Activated CD8-positive, alpha-beta memory T cell treated with anti-CD3 and anti-CD28 coated beads, Interleukin-2, amount 10 ng/mL, durations not matched to agents 7 days and 5 days (primary cell): ENCODE results near the gene SAPCD2. TPM values are rescaled to one million over a fixed set of nuclear protein-coding genes. Genes with fewer than 3 reads are reported as not detected.
A peak's percentile ranks its signal among the peaks of the same experiment; 100 is the strongest.

Source experiments
- ATAC-seq: fragments of 150-1000 bp; cut with Tn5 transposase; one replicate; pipeline ENCODE4 v1.10.0; 2021; ENCODE audit warnings: moderate library complexity
- CTCF ChIA-PET: fragments of 350-600 bp; sonication (Branson Sonifier 250); formaldehyde crosslinking; loops from one replicate; lab custom pipeline; 2021; ENCODE audit warnings: antibody characterized with exemption; lab: Charles Lee
- DNase-seq: peaks from one replicate; pipeline ENCODE4 v3.0.0-alpha.2; 2020
- H3K27ac Mint-ChIP-seq: one replicate; pipeline ENCODE4 v1.8.0; 2021; ENCODE audit warnings: mild to moderate bottlenecking, mixed read lengths
- H3K27me3 Mint-ChIP-seq: one replicate; pipeline ENCODE4 v1.8.0; 2021; ENCODE audit warnings: mixed read lengths
- H3K36me3 Mint-ChIP-seq: one replicate; pipeline ENCODE4 v1.8.0; 2021; ENCODE audit warnings: mild to moderate bottlenecking, mixed read lengths
- H3K4me1 Mint-ChIP-seq: one replicate; pipeline ENCODE4 v1.8.0; 2021; ENCODE audit warnings: mixed read lengths
- H3K4me3 Mint-ChIP-seq: one replicate; pipeline ENCODE4 v1.8.0; 2021; ENCODE audit warnings: mild to moderate bottlenecking, moderate library complexity, mixed read lengths
- H3K9me3 Mint-ChIP-seq: one replicate; pipeline ENCODE4 v1.8.0; 2022; ENCODE audit warnings: low read depth, mixed read lengths
- total RNA-seq, 2 experiments: library from RNA; stranded (reverse); gene quantifications; one replicate each; pipeline ENCODE4 v1.2.3, GENCODE V29; 2021

The SAPCD2 gene
- total RNA-seq, 2 experiments from 2014 or later = 31.9 to 40.1 TPM

- Mint-ChIP-seq H3K4me3 (no peak overlapping the region), H3K36me3 (peaks cover 20% of the 10 kb centered on the region), H3K27ac (no peak overlapping the region), H3K9me3 (peaks cover 5% of the 10 kb centered on the region), H3K4me1 (peaks cover 19% of the 10 kb centered on the region), H3K27me3 (no peaks in the 10 kb centered on the region)
- CTCF ChIA-PET = no interaction called here
- no peak for DNase-seq
- ATAC-seq = no peak
Observed at GRCh38 chr9:137099231-137099630, 28.9 kb upstream of the SAPCD2 start.

DNA sequence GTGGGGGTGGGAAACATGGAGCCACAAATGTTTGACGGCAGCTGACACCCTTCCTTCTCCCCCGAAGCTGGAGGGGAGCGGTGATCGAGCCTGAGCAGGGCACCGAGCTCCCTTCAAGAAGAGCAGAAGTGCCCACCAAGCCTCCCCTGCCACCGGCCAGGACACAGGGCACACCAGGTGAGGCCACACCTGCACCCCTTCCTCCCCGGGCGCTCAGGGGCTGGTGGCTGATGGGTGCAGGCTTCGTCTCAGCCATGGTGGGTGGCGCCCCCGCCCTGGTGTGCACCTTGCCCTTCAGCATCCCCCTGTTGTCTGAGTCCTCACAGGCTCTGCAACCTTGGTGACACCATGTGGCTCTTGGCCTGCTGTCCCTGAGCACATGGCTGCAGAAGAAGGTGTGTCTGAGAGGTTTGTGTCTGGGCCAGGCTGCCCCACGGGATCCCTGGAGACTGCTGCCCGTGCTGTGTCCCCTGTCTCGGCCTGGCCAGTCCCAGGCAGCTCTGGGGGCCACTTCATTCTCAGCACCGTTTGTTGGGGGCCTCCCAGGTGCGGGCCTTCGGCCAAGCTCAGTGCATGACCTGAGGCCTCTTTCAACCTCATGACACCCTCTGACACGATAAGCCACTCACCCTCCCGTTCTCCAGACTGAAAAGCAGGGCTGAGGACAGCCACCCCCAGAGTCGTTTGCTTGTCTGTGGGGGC is 27.6 kb upstream of the SAPCD2 start:
- H3K9me3 Mint-ChIP-seq = no peaks in the 10 kb centered on the region
- DNase-seq (no peak), ATAC-seq (no peak)
- CTCF ChIA-PET = interaction anchor here (3.2 to 3.8 kb wide), 2 partner anchors 16 to 29 kb away, joined by 23 to 45 read pairs; partner anchors contain the start of genes DPP7 and SAPCD2
- H3K27ac Mint-ChIP-seq = no peak overlapping the region
- no peak overlapping the region for H3K4me3 Mint-ChIP-seq
- H3K4me1 Mint-ChIP-seq = peaks cover 25% of the 10 kb centered on the region
- no peaks in the 10 kb centered on the region for H3K27me3 Mint-ChIP-seq
- H3K36me3 Mint-ChIP-seq = peaks cover 21% of the 10 kb centered on the region

- Mint-ChIP-seq H3K9me3 (no peaks in the 10 kb centered on the region), H3K36me3 (peaks cover 29% of the 10 kb centered on the region), H3K27me3 (no peaks in the 10 kb centered on the region), H3K4me3 (peak overlapping the region; percentile 85), H3K4me1 (peaks cover 30% of the 10 kb centered on the region), H3K27ac (peak overlapping the region; percentile 97)
- DNase-seq (no peak), ATAC-seq (no peak)
- CTCF ChIA-PET = interaction anchor here (1.0 to 3.8 kb wide), 12 partner anchors 10 to 348 kb away, joined by 3 to 45 read pairs (median 9); partner anchors contain the start of genes CYSRT1, DPP7, MAN1B1 and RNF208
Observed at GRCh38 chr9:137096785-137097546, 26.6 kb upstream of the SAPCD2 start.

DNA sequence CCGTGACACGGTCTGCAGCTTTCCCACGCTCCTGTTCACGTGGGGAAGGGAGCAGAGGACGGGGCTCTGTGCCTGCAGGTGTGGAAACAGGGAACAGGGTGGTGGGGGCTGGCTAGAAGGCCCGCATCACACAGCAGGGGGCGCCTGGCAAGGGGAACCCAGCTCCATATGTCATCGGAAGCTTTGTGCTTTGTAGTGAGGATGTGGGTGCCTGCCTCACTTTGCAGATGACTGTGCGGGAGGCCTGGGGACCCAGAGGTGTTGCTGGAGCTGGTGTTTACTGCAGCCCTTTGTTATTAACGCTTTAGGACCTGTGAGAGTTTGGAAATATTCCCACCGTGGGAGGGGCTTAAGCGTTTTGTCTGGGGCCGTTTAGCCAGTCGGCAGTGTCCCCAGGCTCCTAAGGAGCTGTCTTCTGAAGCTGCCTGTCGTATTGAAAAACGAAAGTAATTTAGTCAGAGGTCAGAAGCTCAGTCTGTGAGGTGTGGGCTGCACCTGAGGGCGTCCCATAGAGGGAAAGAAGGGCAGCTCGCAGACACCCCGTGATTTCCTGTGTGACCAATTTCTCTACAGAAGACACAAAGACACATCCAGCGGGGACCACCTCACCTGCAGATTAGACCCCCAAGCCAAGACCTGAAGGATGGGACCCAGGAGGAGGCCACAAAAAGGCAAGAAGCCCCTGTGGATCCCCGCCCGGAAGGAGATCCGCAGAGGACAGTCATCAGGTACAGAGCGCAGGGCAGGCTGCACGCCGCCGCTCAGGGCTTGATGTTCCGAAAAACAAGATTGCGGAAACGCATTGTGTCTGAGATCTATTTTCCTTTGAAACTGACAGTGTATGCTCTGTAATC is 25.5 kb upstream of the SAPCD2 start:
- no peaks in the 10 kb centered on the region for H3K9me3 Mint-ChIP-seq
- H3K27ac Mint-ChIP-seq = peak overlapping the region; percentile 97
- CTCF ChIA-PET = interaction anchor here (0.6 to 3.8 kb wide), 29 partner anchors 8 to 349 kb away, joined by 3 to 45 read pairs (median 6); partner anchors contain the start of genes AJM1, CYSRT1, DPP7 and MAN1B1
- H3K36me3 Mint-ChIP-seq = peaks cover 32% of the 10 kb centered on the region
- DNase-seq (peak; percentile 95), ATAC-seq (peak; percentile 98)
- peak overlapping the region; percentile 85 for H3K4me3 Mint-ChIP-seq
- no peaks in the 10 kb centered on the region for H3K27me3 Mint-ChIP-seq
- H3K4me1 Mint-ChIP-seq = peaks cover 30% of the 10 kb centered on the region

- ATAC-seq = no peak
- no peak overlapping the region for H3K4me3 Mint-ChIP-seq
- no peaks in the 10 kb centered on the region for H3K27me3 Mint-ChIP-seq
- H3K27ac Mint-ChIP-seq = no peak overlapping the region
- CTCF ChIA-PET = interaction anchor here (0.8 to 10.6 kb wide), 5 partner anchors 21 to 151 kb away, joined by 3 to 138 read pairs (median 3); partner anchors contain the start of genes DPP7, SAPCD2 and TUBB4B
- H3K36me3 Mint-ChIP-seq = peaks cover 16% of the 10 kb centered on the region
- no peaks in the 10 kb centered on the region for H3K9me3 Mint-ChIP-seq
- peaks cover 47% of the 10 kb centered on the region for H3K4me1 Mint-ChIP-seq
- no peak for DNase-seq
Observed at GRCh38 chr9:137089232-137089947, 19.0 kb upstream of the SAPCD2 start.

- ATAC-seq = no peak
- Mint-ChIP-seq H3K36me3 (peaks cover 14% of the 10 kb centered on the region), H3K4me3 (peak overlapping the region; percentile 82), H3K4me1 (peaks cover 48% of the 10 kb centered on the region), H3K27ac (peak overlapping the region; percentile 89), H3K9me3 (no peaks in the 10 kb centered on the region), H3K27me3 (no peaks in the 10 kb centered on the region)
- CTCF ChIA-PET = interaction anchor here (0.9 to 10.6 kb wide), 7 partner anchors 8 to 361 kb away, joined by 3 to 138 read pairs (median 12); partner anchors contain the start of genes NPDC1 and SAPCD2
- DNase-seq = no peak
Observed at GRCh38 chr9:137088121-137088520, 17.8 kb upstream of the SAPCD2 start.

- H3K27ac Mint-ChIP-seq = peak overlapping the region; percentile 89
- no peaks in the 10 kb centered on the region for H3K27me3 Mint-ChIP-seq
- DNase-seq (peak; percentile 64), ATAC-seq (no peak)
- CTCF ChIA-PET = interaction anchor here (0.6 to 10.6 kb wide), 18 partner anchors 8 to 360 kb away, joined by 3 to 138 read pairs (median 6); partner anchors contain the start of genes ABCA2, DPP7, NPDC1 and RNF224
- peaks cover 43% of the 10 kb centered on the region for H3K4me1 Mint-ChIP-seq
- no peaks in the 10 kb centered on the region for H3K9me3 Mint-ChIP-seq
- H3K36me3 Mint-ChIP-seq = peaks cover 9% of the 10 kb centered on the region
- peak overlapping the region; percentile 82 for H3K4me3 Mint-ChIP-seq
Observed at GRCh38 chr9:137087409-137087925, 17.1 kb upstream of the SAPCD2 start.

GRCh38 chr9:137086531-137087408 is 16.4 kb upstream of the SAPCD2 start, which contains the start of gene MAN1B1:
MAN1B1 (plus strand) TSS chr9:137086985; CDS start chr9:137087000, 15 bp downstream.
- Mint-ChIP-seq H3K9me3 (no peaks in the 10 kb centered on the region), H3K4me1 (peaks cover 41% of the 10 kb centered on the region), H3K27ac (peak within 1 kb of the TSS; percentile 90), H3K4me3 (peak within 1 kb of the TSS; percentile 82), H3K36me3 (peaks cover 6% of the 10 kb centered on the region), H3K27me3 (no peaks in the 10 kb centered on the region)
- ATAC-seq = peak; percentile 86
- CTCF ChIA-PET = interaction anchor here (0.6 to 10.6 kb wide), 22 partner anchors 9 to 359 kb away, joined by 3 to 138 read pairs (median 5); partner anchors contain the start of genes ABCA2, DPP7, NPDC1 and RNF224
- DNase-seq = peak; percentile 100

GRCh38 chr9:137085920-137086530 is 15.7 kb upstream of the SAPCD2 start:
- CTCF ChIA-PET = interaction anchor here (1.1 to 10.6 kb wide), 18 partner anchors 9 to 359 kb away, joined by 3 to 138 read pairs (median 6); partner anchors contain the start of genes ABCA2, NPDC1, RNF224 and SAPCD2
- H3K4me1 Mint-ChIP-seq = peaks cover 43% of the 10 kb centered on the region
- peak overlapping the region; percentile 82 for H3K4me3 Mint-ChIP-seq
- H3K27me3 Mint-ChIP-seq = no peaks in the 10 kb centered on the region
- ATAC-seq (peak; percentile 7), DNase-seq (peak; percentile 71)
- no peaks in the 10 kb centered on the region for H3K9me3 Mint-ChIP-seq
- H3K36me3 Mint-ChIP-seq = peaks cover 5% of the 10 kb centered on the region
- peak overlapping the region; percentile 90 for H3K27ac Mint-ChIP-seq

- ATAC-seq (no peak), DNase-seq (no peak)
- peak overlapping the region; percentile 43 for H3K27ac Mint-ChIP-seq
- CTCF ChIA-PET = interaction anchor here (0.7 to 10.6 kb wide), 4 partner anchors 11 to 466 kb away, joined by 3 to 138 read pairs (median 30); partner anchors contain the start of gene SAPCD2
- no peaks in the 10 kb centered on the region for H3K27me3 Mint-ChIP-seq
- H3K4me3 Mint-ChIP-seq = no peak overlapping the region
- no peaks in the 10 kb centered on the region for H3K9me3 Mint-ChIP-seq
- H3K36me3 Mint-ChIP-seq = peaks cover 6% of the 10 kb centered on the region
- peaks cover 47% of the 10 kb centered on the region for H3K4me1 Mint-ChIP-seq
Observed at GRCh38 chr9:137084526-137084925, 14.2 kb upstream of the SAPCD2 start.
